SKM-1 (cell line): ENCODE results near the gene PRM2.
A peak's percentile ranks its signal among the peaks of the same experiment; 100 is the strongest.
"Not testable (repeated sequence)": the region's sequence is repeated elsewhere in the genome, so short reads cannot be mapped to it uniquely, and the experiment has no call there.

Source experiments
- DNase-seq: peaks from one replicate; lab custom pipeline; 2025; ENCODE audit not compliant: unreplicated experiment; lab: John Stamatoyannopoulos, UW

The PRM2 gene

GRCh38 chr16:11290102-11290893 lies 14.0 kb upstream of the PRM2 start:
- no peak for DNase-seq

GRCh38 chr16:11289696-11290095 lies 13.4 kb upstream of the PRM2 start:
- DNase-seq = not testable (repeated sequence)

GRCh38 chr16:11289202-11289601 lies 12.9 kb upstream of the PRM2 start:
- no peak for DNase-seq

- DNase-seq = no peak
Observed at GRCh38 chr16:11285842-11286241, 9.6 kb upstream of the PRM2 start.

GRCh38 chr16:11283820-11284248 lies 7.6 kb upstream of the PRM2 start:
- DNase-seq = no peak

- DNase-seq = no peak
Observed at GRCh38 chr16:11280616-11281522, 4.6 kb upstream of the PRM2 start, which contains the start of gene PRM1. Gene PRM1, minus strand, starts transcription at chr16:11281330. Its CDS starts 92 bp downstream, at chr16:11281238.

GRCh38 chr16:11278681-11279628 lies 2.7 kb upstream of the PRM2 start:
- peak; percentile 37 for DNase-seq

- no peak for DNase-seq
Observed at GRCh38 chr16:11277607-11278337, 1.5 kb upstream of the PRM2 start.

- no peak for DNase-seq
Observed at GRCh38 chr16:11276896-11277593, 765 bp upstream of the PRM2 start.

- DNase-seq = no peak
Observed at GRCh38 chr16:11274964-11275363, 1.3 kb downstream of the PRM2 start.

GRCh38 chr16:11273721-11274324 lies 2.5 kb downstream of the PRM2 start:
- no peak for DNase-seq

GRCh38 chr16:11272921-11273720 lies 3.2 kb downstream of the PRM2 start, which contains the start of gene PRM3:
Gene PRM3, minus strand, starts transcription at chr16:11273629. Its CDS starts 34 bp downstream, at chr16:11273595.
- DNase-seq = no peak

- no peak for DNase-seq
Observed at GRCh38 chr16:11272484-11272883, 3.8 kb downstream of the PRM2 start.

GRCh38 chr16:11271610-11272009 lies 4.7 kb downstream of the PRM2 start:
- no peak for DNase-seq

- DNase-seq = no peak
Observed at GRCh38 chr16:11270602-11271162, 5.6 kb downstream of the PRM2 start.

GRCh38 chr16:11268921-11269375 lies 7.3 kb downstream of the PRM2 start, which contains the start of gene TNP2:
Gene TNP2, minus strand, starts transcription at chr16:11269325. Its CDS starts 63 bp downstream, at chr16:11269262.
- no peak for DNase-seq

GRCh38 chr16:11265124-11265523 lies 11.2 kb downstream of the PRM2 start:
- no peak for DNase-seq
